Transverse colon (tissue), 4 donors: ENCODE data around the gene RER1.

ENCODE experiments used
- POLR2AphosphoS5 ChIP-seq, 3 donors: sonication (generic); formaldehyde crosslinking; IDR thresholded peaks; one replicate each; pipeline ENCODE4 v1.6.1; 2016; ENCODE audit warnings: antibody characterized with exemption in 3 of 3
- TF ChIP-seq, protein P1 (sequence below), 5 experiments: fragments of 200-600 bp in 3 of 5; fragments of 450-650 bp in 2 of 5; sonication (generic) in 3 of 5; IDR thresholded peaks; 1 replicate in 2 of 5; 2 replicates in 3 of 5; pipeline ENCODE4 v1.5.1; 2016 to 2017; ENCODE audit warnings: antibody characterized with exemption in 5 of 5, inconsistent platforms in 3 of 5, mild to moderate bottlenecking in 2 of 5, moderate library complexity in 1 of 5

DNA sequence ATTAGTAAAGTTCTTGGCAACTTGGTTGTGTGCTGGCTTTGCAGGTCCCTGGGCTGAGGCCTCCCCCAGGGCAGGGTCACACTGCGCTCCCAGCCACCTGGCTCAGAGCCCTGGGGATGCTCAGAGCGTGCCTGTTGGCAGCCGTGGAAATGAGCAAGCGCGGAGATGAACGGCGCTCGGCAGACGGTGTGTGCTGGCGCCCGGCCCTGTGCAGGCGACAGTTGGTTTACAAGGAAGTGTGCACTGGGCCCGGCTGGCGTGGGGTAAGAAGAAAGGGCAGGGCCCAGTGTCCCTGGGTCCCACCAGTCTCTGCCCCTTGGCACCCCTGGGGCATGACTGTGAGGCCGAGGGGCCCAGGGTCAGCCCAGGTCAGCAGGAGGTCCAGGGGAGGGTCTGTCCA is 46.4 kb downstream of the RER1 start:
- TF ChIP-seq, protein P1, sequence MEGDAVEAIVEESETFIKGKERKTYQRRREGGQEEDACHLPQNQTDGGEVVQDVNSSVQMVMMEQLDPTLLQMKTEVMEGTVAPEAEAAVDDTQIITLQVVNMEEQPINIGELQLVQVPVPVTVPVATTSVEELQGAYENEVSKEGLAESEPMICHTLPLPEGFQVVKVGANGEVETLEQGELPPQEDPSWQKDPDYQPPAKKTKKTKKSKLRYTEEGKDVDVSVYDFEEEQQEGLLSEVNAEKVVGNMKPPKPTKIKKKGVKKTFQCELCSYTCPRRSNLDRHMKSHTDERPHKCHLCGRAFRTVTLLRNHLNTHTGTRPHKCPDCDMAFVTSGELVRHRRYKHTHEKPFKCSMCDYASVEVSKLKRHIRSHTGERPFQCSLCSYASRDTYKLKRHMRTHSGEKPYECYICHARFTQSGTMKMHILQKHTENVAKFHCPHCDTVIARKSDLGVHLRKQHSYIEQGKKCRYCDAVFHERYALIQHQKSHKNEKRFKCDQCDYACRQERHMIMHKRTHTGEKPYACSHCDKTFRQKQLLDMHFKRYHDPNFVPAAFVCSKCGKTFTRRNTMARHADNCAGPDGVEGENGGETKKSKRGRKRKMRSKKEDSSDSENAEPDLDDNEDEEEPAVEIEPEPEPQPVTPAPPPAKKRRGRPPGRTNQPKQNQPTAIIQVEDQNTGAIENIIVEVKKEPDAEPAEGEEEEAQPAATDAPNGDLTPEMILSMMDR (IDR thresholded peaks at IDR 0.05), result no peak
- no peak for TF ChIP-seq POLR2AphosphoS5 (IDR thresholded peaks at IDR 0.05)
